ENCODE data around the gene KCNJ10.

- no peak for TF ChIP-seq POLR2A (IDR thresholded peaks at IDR 0.05; ENCODE audit: low read length)
- no peak for TF ChIP-seq GATA1 (IDR thresholded peaks at IDR 0.05; ENCODE audit: low read depth, low read length)
These were observed 13.0 kb upstream of the KCNJ10 start for GRCh38 chr1:160082926-160083325.
